Naive thymus-derived CD4-positive, alpha-beta T cell (primary cell): ENCODE data around the gene NUDT8. TPM values are rescaled to one million over a fixed set of nuclear protein-coding genes. Genes with fewer than 3 reads are reported as not detected.
A peak's percentile ranks its signal among the peaks of the same experiment; 100 is the strongest.
"Not testable (repeated sequence)": the region's sequence is repeated elsewhere in the genome, so short reads cannot be mapped to it uniquely, and the experiment has no call there.

ENCODE experiments used
- ATAC-seq: fragments of 150-1000 bp; cut with Tn5 transposase; 2 replicates; pipeline ENCODE4 v1.10.0; 2021; ENCODE audit warnings: mild to moderate bottlenecking, moderate library complexity
- CTCF ChIA-PET: fragments of 350-600 bp; sonication (Branson Sonifier 250); formaldehyde crosslinking; loops from one replicate; lab custom pipeline; 2021; ENCODE audit warnings: antibody characterized with exemption; lab: Charles Lee
- POLR2A ChIA-PET: fragments of 350-600 bp; sonication (Branson Sonifier 250); formaldehyde crosslinking; loops from one replicate; lab custom pipeline; 2021; ENCODE audit warnings: antibody characterized with exemption, inconsistent platforms; lab: Charles Lee
- DNase-seq, 9 donors: peaks; one replicate each; pipeline versions ENCODE4 v3.0.0 to v3.0.0-alpha.2; 2020 to 2022; ENCODE audit warnings: mixed read lengths in 1 of 9
- H3K27ac ChIP-seq: one replicate; pipeline ENCODE4 v1.7.0; 2013; ENCODE audit warnings: mild to moderate bottlenecking, low read depth, low read length, moderate library complexity
- H3K27me3 ChIP-seq, 2 donors: one replicate each; pipeline ENCODE4 v1.7.0; 2013; ENCODE audit warnings: low read length in 2 of 2, mild to moderate bottlenecking in 2 of 2, moderate library complexity in 2 of 2; ENCODE audit not compliant: control insufficient read depth in 2 of 2, insufficient read depth in 2 of 2
- H3K36me3 ChIP-seq, 3 experiments: 1 replicate in 2 of 3; 2 replicates in 1 of 3; pipeline ENCODE4 v1.7.0; 2013; ENCODE audit warnings: low read length in 3 of 3, mild to moderate bottlenecking in 3 of 3, moderate library complexity in 1 of 3; ENCODE audit not compliant: insufficient read depth in 3 of 3, control insufficient read depth in 2 of 3
- H3K4me1 ChIP-seq, 2 donors: one replicate each; pipeline ENCODE4 v1.7.0; 2013; ENCODE audit warnings: low read length in 2 of 2, mild to moderate bottlenecking in 2 of 2, moderate library complexity in 1 of 2; ENCODE audit not compliant: control insufficient read depth in 2 of 2, insufficient read depth in 2 of 2
- H3K4me3 ChIP-seq: 2 replicates; pipeline ENCODE4 v1.7.0; 2013; ENCODE audit warnings: mild to moderate bottlenecking, low read length
- H3K9me3 ChIP-seq, 3 experiments: 1 replicate in 2 of 3; 2 replicates in 1 of 3; pipeline ENCODE4 v1.7.0; 2013; ENCODE audit warnings: low read length in 3 of 3; ENCODE audit not compliant: control insufficient read depth in 2 of 3
- H3K27ac Mint-ChIP-seq, 9 donors: one replicate each; pipeline ENCODE4 v1.8.0; 2020 to 2022; ENCODE audit warnings: mixed read lengths in 9 of 9, mild to moderate bottlenecking in 8 of 9, moderate library complexity in 5 of 9, inconsistent platforms in 2 of 9
- H3K27me3 Mint-ChIP-seq, 5 donors: one replicate each; pipeline ENCODE4 v1.8.0; 2021 to 2022; ENCODE audit warnings: mixed read lengths in 5 of 5, mild to moderate bottlenecking in 1 of 5
- H3K36me3 Mint-ChIP-seq, 5 donors: one replicate each; pipeline ENCODE4 v1.8.0; 2020 to 2022; ENCODE audit warnings: mixed read lengths in 5 of 5, mild to moderate bottlenecking in 3 of 5, inconsistent platforms in 1 of 5
- H3K4me1 Mint-ChIP-seq, 7 donors: one replicate each; pipeline ENCODE4 v1.8.0; 2020 to 2022; ENCODE audit warnings: mixed read lengths in 7 of 7, mild to moderate bottlenecking in 3 of 7, inconsistent platforms in 1 of 7
- H3K4me3 Mint-ChIP-seq, 10 donors: one replicate each; pipeline ENCODE4 v1.8.0; 2020 to 2022; ENCODE audit warnings: mild to moderate bottlenecking in 10 of 10, mixed read lengths in 10 of 10, moderate library complexity in 6 of 10, inconsistent platforms in 2 of 10
- H3K9me3 Mint-ChIP-seq, 11 donors: one replicate each; pipeline ENCODE4 v1.8.0; 2020 to 2022; ENCODE audit warnings: mixed read lengths in 11 of 11, mild to moderate bottlenecking in 4 of 11, inconsistent platforms in 1 of 11, moderate library complexity in 1 of 11
- intact Hi-C, 2 donors: fragments of 100-400 bp; cut with micrococcal nuclease; formaldehyde crosslinking; loops; one replicate each; pipeline ENCODE4 v1.15.1; 2023
- polyA plus RNA-seq, 2 donors: library from polyadenylated mRNA; unstranded; fragments of 300-500 nt; fragmentation: Illumina TruSeq; gene quantifications; one replicate each; pipeline ENCODE4 v1.2.3, GENCODE V29; 2021
- total RNA-seq, 6 experiments: library from RNA in 5 of 6; stranded (reverse) in 5 of 6; gene quantifications; 1 replicate in 5 of 6; 2 replicates in 1 of 6; pipeline ENCODE4 v1.2.3 and lab custom pipeline; 2021 to 2026

Gene NUDT8
- total and polyA plus RNA-seq, 7 experiments from 2014 or later, result 3.1 to 10.4 (median 3.8) TPM

- Histone ChIP-seq H3K9me3 (no peaks in the 10 kb centered on the region), H3K27ac (peak overlapping the region; percentile 87), H3K4me1 (peaks cover 8 to 19% of the 10 kb centered on the region in 2 donors), H3K27me3 (no peaks in the 10 kb centered on the region), H3K4me3 (peak overlapping the region; percentile 97), H3K36me3 (peaks cover 0 to 31% (median 5%) of the 10 kb centered on the region in 3 experiments)
- Mint-ChIP-seq H3K27me3 (peaks cover under 1 to 20% (median 15%) of the 10 kb centered on the region in 5 donors), H3K36me3 (peaks cover 0 to 19% (median 3%) of the 10 kb centered on the region in 5 donors), H3K4me3 (peak overlapping the region; percentile 85 to 99 (median 93)), H3K4me1 (peaks cover 0 to 36% (median 14%) of the 10 kb centered on the region in 7 donors), H3K9me3 (no peaks in the 10 kb centered on the region), H3K27ac (peak overlapping the region; percentile 78 to 96 (median 92))
- intact Hi-C loops, result loop anchor here (1.0 to 2.0 kb wide), 12 partner anchors 8 to 424 kb away; partner anchors contain the start of genes CDK2AP2 (in 2 of the 2), GSTP1 (in 2 of the 2), NDUFS8 (in 1 of the 2) and POLD4 (in 1 of the 2)
- ChIA-PET CTCF (interaction anchor here (1.0 kb wide), 1 partner anchor 24 kb away, joined by 3 read pairs; the partner anchor contains the start of gene NUDT8), POLR2A (interaction anchor here (1.4 kb wide), 1 partner anchor 28 kb away, joined by 3 read pairs; no protein-coding TSS in a partner anchor)
- DNase-seq, result no peak
- ATAC-seq, result no peak
Measured at GRCh38 chr11:67606093-67606491, 23.6 kb downstream of the NUDT8 start.

- no peaks in the 10 kb centered on the region for H3K9me3 Mint-ChIP-seq
- CTCF ChIA-PET, result interaction anchor here (0.6 to 1.0 kb wide), 2 partner anchors 14 to 24 kb away, joined by 3 read pairs; partner anchors contain the start of gene NUDT8
- Histone ChIP-seq H3K27ac (peak overlapping the region; percentile 87), H3K4me3 (no peak overlapping the region), H3K27me3 (no peaks in the 10 kb centered on the region), H3K4me1 (peaks cover 8 to 19% of the 10 kb centered on the region in 2 donors), H3K36me3 (peaks cover 0 to 24% (median 5%) of the 10 kb centered on the region in 3 experiments), H3K9me3 (no peaks in the 10 kb centered on the region)
- peaks cover 0 to 36% (median 14%) of the 10 kb centered on the region in 7 donors for H3K4me1 Mint-ChIP-seq
- peaks cover 5 to 27% (median 21%) of the 10 kb centered on the region in 5 donors for H3K27me3 Mint-ChIP-seq
- H3K4me3 Mint-ChIP-seq, result peak overlapping the region; percentile 46 to 94 (median 75)
- intact Hi-C loops, result loop anchor here (1.0 to 2.0 kb wide), 12 partner anchors 9 to 425 kb away; partner anchors contain the start of genes CDK2AP2 (in 2 of the 2), GSTP1 (in 2 of the 2), NDUFS8 (in 1 of the 2) and POLD4 (in 1 of the 2)
- no peak for ATAC-seq
- POLR2A ChIA-PET, result interaction anchor here (1.1 to 1.4 kb wide), 2 partner anchors 9 to 27 kb away, joined by 3 to 6 read pairs; no protein-coding TSS in a partner anchor
- peak overlapping the region; percentile 71 to 96 (median 83) for H3K27ac Mint-ChIP-seq
- peaks cover 0 to 19% (median 3%) of the 10 kb centered on the region in 5 donors for H3K36me3 Mint-ChIP-seq
- DNase-seq, result no peak
Measured at GRCh38 chr11:67605231-67606011, 24.3 kb downstream of the NUDT8 start.

GRCh38 chr11:67604815-67605214 lies 24.9 kb downstream of the NUDT8 start:
- ChIA-PET POLR2A (interaction anchor here (0.8 to 1.4 kb wide), 3 partner anchors 9 to 252 kb away, joined by 3 to 6 read pairs (median 3); partner anchors contain the start of gene POLD4), CTCF (no interaction called here)
- H3K4me1 Mint-ChIP-seq, result peaks cover 0 to 36% (median 14%) of the 10 kb centered on the region in 7 donors
- DNase-seq (no peak), ATAC-seq (no peak)
- Histone ChIP-seq H3K27me3 (no peaks in the 10 kb centered on the region), H3K36me3 (peaks cover 0 to 20% (median 5%) of the 10 kb centered on the region in 3 experiments), H3K4me1 (peaks cover 8 to 19% of the 10 kb centered on the region in 2 donors), H3K27ac (no peak overlapping the region), H3K9me3 (no peaks in the 10 kb centered on the region), H3K4me3 (no peak overlapping the region)
- H3K27me3 Mint-ChIP-seq, result peaks cover 5 to 33% (median 23%) of the 10 kb centered on the region in 5 donors
- peak overlapping the region in 5 of 10 donors; percentile 2 to 63 (median 32) for H3K4me3 Mint-ChIP-seq
- H3K36me3 Mint-ChIP-seq, result peaks cover 0 to 14% (median 3%) of the 10 kb centered on the region in 5 donors
- no peaks in the 10 kb centered on the region for H3K9me3 Mint-ChIP-seq
- intact Hi-C loops, result no loop called here
- H3K27ac Mint-ChIP-seq, result peak overlapping the region in 4 of 9 donors; percentile 47 to 91 (median 64)

GRCh38 chr11:67604119-67604518 lies 25.6 kb downstream of the NUDT8 start:
- H3K36me3 Mint-ChIP-seq, H3K27me3 ChIP-seq, H3K27ac ChIP-seq, H3K9me3 Mint-ChIP-seq, intact Hi-C loops, H3K4me3 ChIP-seq, H3K9me3 ChIP-seq, CTCF ChIA-PET, DNase-seq, ATAC-seq: not testable (repeated sequence)
- peaks cover 0 to 33% (median 14%) of the 10 kb centered on the region in 7 donors for H3K4me1 Mint-ChIP-seq
- peaks cover 8 to 19% of the 10 kb centered on the region in 2 donors for H3K4me1 ChIP-seq
- H3K36me3 ChIP-seq, result peaks cover 0 to 13% (median under 1%) of the 10 kb centered on the region in 3 experiments
- H3K27ac Mint-ChIP-seq, result peak overlapping the region in 1 of 9 donors; percentile 54
- POLR2A ChIA-PET, result interaction anchor here (0.8 kb wide), 2 partner anchors 10 to 251 kb away, joined by 3 read pairs; partner anchors contain the start of gene POLD4
- H3K27me3 Mint-ChIP-seq, result peaks cover 5 to 39% (median 23%) of the 10 kb centered on the region in 5 donors
- peak overlapping the region in 4 of 10 donors; percentile 13 to 63 (median 37) for H3K4me3 Mint-ChIP-seq

GRCh38 chr11:67601098-67601497 lies 28.6 kb downstream of the NUDT8 start:
- no peak for ATAC-seq
- H3K9me3 ChIP-seq, result no peaks in the 10 kb centered on the region
- ChIA-PET CTCF (no interaction called here), POLR2A (interaction anchor here (0.7 kb wide), 1 partner anchor 150 kb away, joined by 3 read pairs; no protein-coding TSS in a partner anchor)
- H3K4me1 ChIP-seq, result peaks cover 0 to 1% of the 10 kb centered on the region in 2 donors
- Mint-ChIP-seq H3K36me3 (no peaks in the 10 kb centered on the region), H3K27me3 (peaks cover 5 to 50% (median 23%) of the 10 kb centered on the region in 5 donors), H3K27ac (no peak overlapping the region), H3K4me3 (no peak overlapping the region), H3K4me1 (peaks cover 0 to 15% (median 10%) of the 10 kb centered on the region in 7 donors), H3K9me3 (peaks cover 0 to 5% (median 0%) of the 10 kb centered on the region in 11 donors)
- H3K36me3 ChIP-seq, result no peaks in the 10 kb centered on the region
- intact Hi-C loops, result no loop called here
- no peak for DNase-seq
- no peaks in the 10 kb centered on the region for H3K27me3 ChIP-seq
- no peak overlapping the region for H3K4me3 ChIP-seq
- no peak overlapping the region for H3K27ac ChIP-seq
